ENCODE measurements around the gene SV2A. TPM values are rescaled to one million over a fixed set of nuclear protein-coding genes. Genes with fewer than 3 reads are reported as not detected.

The SV2A gene
- total RNA-seq, 1 experiment from 2014 or later, result 47.1 TPM

DNA sequence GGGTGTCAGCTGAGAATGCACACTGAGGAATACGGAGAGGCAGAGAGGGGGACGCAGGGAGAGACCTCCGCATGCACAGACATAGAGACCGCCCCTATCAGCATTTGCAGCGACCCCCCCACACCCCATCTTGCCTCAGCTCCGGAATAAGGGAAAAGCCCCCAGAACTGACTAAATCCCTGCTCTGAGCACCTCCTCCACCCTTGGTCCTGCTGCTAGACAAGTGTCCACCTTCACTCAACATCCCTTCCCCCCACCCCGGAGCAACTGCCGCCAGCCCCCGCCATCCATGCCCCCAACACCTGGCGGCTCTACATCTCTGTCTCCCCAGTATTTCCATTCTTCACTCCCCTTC is 769 bp downstream of the SV2A start:
- DNase-seq (ENCODE audit: low spot score) (no peak), ATAC-seq (no peak)
- Mint-ChIP-seq H3K4me3 (peak overlapping the region; percentile 91), H3K36me3 (peaks cover 4% of the 10 kb centered on the region), H3K9me3 (no peaks in the 10 kb centered on the region), H3K27me3 (ENCODE audit: low read depth) (no peaks in the 10 kb centered on the region), H3K27ac (no peak overlapping the region), H3K4me1 (peaks cover 23% of the 10 kb centered on the region)
- POLR2A ChIA-PET, result interaction anchor here (1.8 kb wide), 1 partner anchor 29 kb away, joined by 16 read pairs; a partner anchor contains a TSS
- TF ChIP-seq ZBTB21 (CRISPR knock-in tag; IDR thresholded peaks at IDR 0.05; ENCODE audit: borderline replicate concordance), result no peak
- CTCF ChIA-PET, result no interaction called here

- H3K4me3 Mint-ChIP-seq, result peak overlapping the region; percentile 91
- POLR2A ChIA-PET, result interaction anchor here (0.8 to 1.8 kb wide), 4 partner anchors 21 to 71 kb away, joined by 3 to 16 read pairs (median 4); a partner anchor contains a TSS
- peaks cover 9% of the 10 kb centered on the region for H3K36me3 Mint-ChIP-seq
- no peak for TF ChIP-seq CBFB (CRISPR knock-in tag; IDR thresholded peaks at IDR 0.05; ENCODE audit: low read depth)
- TF ChIP-seq ATF6 (CRISPR knock-in tag; IDR thresholded peaks at IDR 0.05), result no peak
- no peak for TF ChIP-seq IRF2 (CRISPR knock-in tag; IDR thresholded peaks at IDR 0.05; ENCODE audit: borderline replicate concordance, low read depth)
- TF ChIP-seq GTF2I (CRISPR knock-in tag; conservative IDR thresholded peaks at IDR 0.05), result no peak
- TF ChIP-seq OVOL2 (CRISPR knock-in tag; IDR thresholded peaks at IDR 0.05; ENCODE audit: borderline replicate concordance), result no peak
- TF ChIP-seq, protein P1, sequence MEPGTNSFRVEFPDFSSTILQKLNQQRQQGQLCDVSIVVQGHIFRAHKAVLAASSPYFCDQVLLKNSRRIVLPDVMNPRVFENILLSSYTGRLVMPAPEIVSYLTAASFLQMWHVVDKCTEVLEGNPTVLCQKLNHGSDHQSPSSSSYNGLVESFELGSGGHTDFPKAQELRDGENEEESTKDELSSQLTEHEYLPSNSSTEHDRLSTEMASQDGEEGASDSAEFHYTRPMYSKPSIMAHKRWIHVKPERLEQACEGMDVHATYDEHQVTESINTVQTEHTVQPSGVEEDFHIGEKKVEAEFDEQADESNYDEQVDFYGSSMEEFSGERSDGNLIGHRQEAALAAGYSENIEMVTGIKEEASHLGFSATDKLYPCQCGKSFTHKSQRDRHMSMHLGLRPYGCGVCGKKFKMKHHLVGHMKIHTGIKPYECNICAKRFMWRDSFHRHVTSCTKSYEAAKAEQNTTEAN (CRISPR knock-in tag; IDR thresholded peaks at IDR 0.05), result no peak
- TF ChIP-seq ERG (CRISPR knock-in tag; IDR thresholded peaks at IDR 0.05), result no peak
- TF ChIP-seq IRF1 (CRISPR knock-in tag; IDR thresholded peaks at IDR 0.05), result no peak
- ATAC-seq, result no peak
- H3K27ac Mint-ChIP-seq, result no peak overlapping the region; the same call in 1 of the 2 replicates
- H3K9me3 Mint-ChIP-seq, result no peaks in the 10 kb centered on the region
- no peak for DNase-seq (ENCODE audit: low spot score)
- CTCF ChIA-PET, result interaction anchor here (0.8 kb wide), 1 partner anchor 26 kb away, joined by 3 read pairs; no protein-coding TSS in a partner anchor
- H3K4me1 Mint-ChIP-seq, result peaks cover 23% of the 10 kb centered on the region
- H3K27me3 Mint-ChIP-seq (ENCODE audit: low read depth), result no peaks in the 10 kb centered on the region
Measured at GRCh38 chr1:149916193-149916897, 1.3 kb downstream of the SV2A start.

- peaks cover 23% of the 10 kb centered on the region for H3K4me1 Mint-ChIP-seq
- peaks cover 15% of the 10 kb centered on the region for H3K36me3 Mint-ChIP-seq
- ATAC-seq, result no peak
- H3K4me3 Mint-ChIP-seq, result peak overlapping the region; percentile 91
- H3K27ac Mint-ChIP-seq, result no peak overlapping the region
- no peaks in the 10 kb centered on the region for H3K27me3 Mint-ChIP-seq (ENCODE audit: low read depth)
- CTCF ChIA-PET, result interaction anchor here (0.8 kb wide), 1 partner anchor 27 kb away, joined by 3 read pairs; no protein-coding TSS in a partner anchor
- no peak for DNase-seq (ENCODE audit: low spot score)
- H3K9me3 Mint-ChIP-seq, result no peaks in the 10 kb centered on the region
- POLR2A ChIA-PET, result interaction anchor here (0.8 to 1.8 kb wide), 4 partner anchors 22 to 70 kb away, joined by 3 to 16 read pairs (median 4); a partner anchor contains a TSS
- TF ChIP-seq ZMAT4 (CRISPR knock-in tag; IDR thresholded peaks at IDR 0.05) (no peak), AFF4 (CRISPR knock-in tag; IDR thresholded peaks at IDR 0.05; ENCODE audit: borderline replicate concordance) (no peak), CBFB (CRISPR knock-in tag; IDR thresholded peaks at IDR 0.05; ENCODE audit: low read depth) (no peak), ZNF396 (CRISPR knock-in tag; IDR thresholded peaks at IDR 0.05; ENCODE audit: borderline replicate concordance) (no peak), CREB1 (CRISPR knock-in tag; IDR thresholded peaks at IDR 0.05) (no peak), MYBL2 (CRISPR knock-in tag; IDR thresholded peaks at IDR 0.05) (no peak), PRRX2 (CRISPR knock-in tag; IDR thresholded peaks at IDR 0.05) (no peak)
- TF ChIP-seq, protein P2, sequence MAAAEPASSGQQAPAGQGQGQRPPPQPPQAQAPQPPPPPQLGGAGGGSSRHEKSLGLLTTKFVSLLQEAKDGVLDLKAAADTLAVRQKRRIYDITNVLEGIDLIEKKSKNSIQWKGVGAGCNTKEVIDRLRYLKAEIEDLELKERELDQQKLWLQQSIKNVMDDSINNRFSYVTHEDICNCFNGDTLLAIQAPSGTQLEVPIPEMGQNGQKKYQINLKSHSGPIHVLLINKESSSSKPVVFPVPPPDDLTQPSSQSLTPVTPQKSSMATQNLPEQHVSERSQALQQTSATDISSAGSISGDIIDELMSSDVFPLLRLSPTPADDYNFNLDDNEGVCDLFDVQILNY (CRISPR knock-in tag; IDR thresholded peaks at IDR 0.05), result no peak
- TF ChIP-seq, protein P3, sequence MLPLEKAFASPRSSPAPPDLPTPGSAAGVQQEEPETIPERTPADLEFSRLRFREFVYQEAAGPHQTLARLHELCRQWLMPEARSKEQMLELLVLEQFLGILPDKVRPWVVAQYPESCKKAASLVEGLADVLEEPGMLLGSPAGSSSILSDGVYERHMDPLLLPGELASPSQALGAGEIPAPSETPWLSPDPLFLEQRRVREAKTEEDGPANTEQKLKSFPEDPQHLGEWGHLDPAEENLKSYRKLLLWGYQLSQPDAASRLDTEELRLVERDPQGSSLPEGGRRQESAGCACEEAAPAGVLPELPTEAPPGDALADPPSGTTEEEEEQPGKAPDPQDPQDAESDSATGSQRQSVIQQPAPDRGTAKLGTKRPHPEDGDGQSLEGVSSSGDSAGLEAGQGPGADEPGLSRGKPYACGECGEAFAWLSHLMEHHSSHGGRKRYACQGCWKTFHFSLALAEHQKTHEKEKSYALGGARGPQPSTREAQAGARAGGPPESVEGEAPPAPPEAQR (CRISPR knock-in tag; IDR thresholded peaks at IDR 0.05), result no peak
Measured at GRCh38 chr1:149915429-149916192, 2.0 kb downstream of the SV2A start.
